ENCODE results near the gene FAM111A. TPM values are rescaled to one million over a fixed set of nuclear protein-coding genes. Genes with fewer than 3 reads are reported as not detected.

FAM111A gene
- total and polyA plus RNA-seq, 10 of the 15 experiments (the other 5 are each of a cell fraction or from before 2014, with no cell fraction given) = 26.6 to 95.0 (median 67.5) TPM

DNA sequence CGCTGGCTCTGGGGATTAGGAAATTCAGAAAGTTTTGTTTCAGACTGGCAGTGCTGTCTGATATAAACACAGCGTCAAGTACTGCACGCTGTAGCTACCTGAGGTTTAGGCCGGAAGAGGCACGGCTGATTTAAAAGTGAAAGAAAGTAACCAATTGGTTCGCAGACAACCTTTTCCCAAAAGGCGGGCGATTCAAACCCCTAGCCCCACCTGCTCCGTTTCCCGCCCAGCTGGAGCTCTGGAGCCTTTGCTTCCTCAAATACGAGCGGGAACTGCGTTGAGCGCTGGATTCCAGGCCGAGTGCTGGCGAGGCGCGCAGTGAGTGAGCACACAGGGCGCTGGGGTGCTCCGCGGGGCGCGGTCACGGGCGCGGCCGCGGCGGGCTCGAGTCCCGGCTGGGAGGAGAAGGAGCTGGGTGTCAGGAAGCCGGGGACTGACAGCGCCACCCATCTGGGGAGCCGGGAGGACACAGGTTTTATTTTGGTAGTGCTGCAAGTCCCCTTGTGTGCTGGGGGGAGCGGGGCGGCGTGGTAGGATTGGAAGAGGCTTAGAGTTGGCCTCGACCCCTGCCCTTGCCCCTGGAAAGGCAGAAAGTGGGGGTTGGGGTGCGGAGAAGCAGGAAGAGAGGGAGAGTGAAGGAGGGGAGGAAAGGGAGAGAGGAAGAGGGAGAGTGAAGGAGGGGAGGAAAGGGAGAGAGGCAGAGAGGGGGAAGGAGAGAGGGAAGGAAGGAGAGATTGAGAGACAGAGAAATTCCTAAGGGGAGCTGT, 2.1 kb downstream of the FAM111A start:
- FAIRE-seq (no peak), ATAC-seq (peak; percentile 71), DNase-seq (ENCODE audit: low read depth, low spot score) (peak; percentile 71)
- POLR2A ChIA-PET = interaction anchor here (0.7 to 2.4 kb wide), 10 partner anchors 8 to 53 kb away, joined by 3 to 20 read pairs (median 4); partner anchors contain the start of gene FAM111B
- H3K27ac ChIP-seq (ENCODE audit: control insufficient read depth, insufficient read depth) = peak overlapping the region; percentile 91
- RAD21 ChIA-PET (ENCODE audit: unreplicated experiment) = interaction anchor here (0.9 to 5.9 kb wide), 12 partner anchors 8 to 498 kb away, joined by 3 to 80 read pairs (median 4); partner anchors contain the start of genes DTX4 and FAM111B
- no TSS peak for BruUV-seq (replicated peaks)
- H2AFZ ChIP-seq (ENCODE audit: control insufficient read depth, low read depth, low read length) = peak overlapping the region; percentile 49
- SMC1A ChIA-PET (ENCODE audit: uncharacterized antibody, unreplicated experiment) = interaction anchor here (0.8 to 4.2 kb wide), 12 partner anchors 7 to 187 kb away, joined by 3 to 36 read pairs (median 5); partner anchors contain the start of gene DTX4
- peaks cover 24% of the 10 kb centered on the region; the same call in 1 of the 2 replicates for H3K4me1 ChIP-seq (ENCODE audit: control insufficient read depth, insufficient read depth, low read length)
- CTCF ChIA-PET = interaction anchor here (1.0 to 12.0 kb wide), 15 partner anchors 8 to 285 kb away, joined by 3 to 250 read pairs (median 5); partner anchors contain the start of genes DTX4 and MPEG1
- peaks cover 65% of the 10 kb centered on the region for H3K79me2 ChIP-seq (ENCODE audit: control insufficient read depth, insufficient read depth, low read length)
- peak overlapping the region; percentile 92 for H3K9ac ChIP-seq (ENCODE audit: control insufficient read depth, insufficient read depth, low read length)
- no peaks in the 10 kb centered on the region for H4K20me1 ChIP-seq (ENCODE audit: control insufficient read depth, insufficient read depth)
- H3K4me3 ChIP-seq = peak overlapping the region; percentile 83
- intact Hi-C loops (cut with micrococcal nuclease; ENCODE audit: unreplicated experiment) (loop anchor here (1.0 to 2.0 kb wide), 3 partner anchors 8 to 62 kb away; no protein-coding TSS in a partner anchor), in situ Hi-C loops (cut with MboI) (loop anchor here (5.0 kb wide), 3 partner anchors 37 to 567 kb away; partner anchors contain the start of genes FAM111B, LPXN and ZFP91)
- under 1% methylated on average over 36 of the region's 39 CpGs for WGBS (ENCODE audit: insufficient coverage, insufficient replicate concordance, low lambda C conversion rate, missing lambda C conversion rate)
- no peaks in the 10 kb centered on the region for H3K27me3 ChIP-seq (replicated peaks in 1 of 2; ENCODE audit: control insufficient read depth in 2 of 2, insufficient read depth in 2 of 2, low read length in 1 of 2)
- peaks cover 0 to 4% of the 10 kb centered on the region in 2 experiments; a peak in 2 of 4 replicates for H3K36me3 ChIP-seq (ENCODE audit: control insufficient read depth in 2 of 2, insufficient read depth in 2 of 2, low read length in 1 of 2)
- H3K9me3 ChIP-seq (replicated peaks; ENCODE audit: control insufficient read depth, insufficient read depth, low read length) = no peaks in the 10 kb centered on the region
- peak overlapping the region; percentile 67 for H3K4me2 ChIP-seq (ENCODE audit: control insufficient read depth, insufficient read depth)
- no peak for TF ChIP-seq ZNF384 (IDR thresholded peaks at IDR 0.05; ENCODE audit: borderline replicate concordance, low read depth, low read length)
- TF ChIP-seq CHD1 (IDR thresholded peaks at IDR 0.05; ENCODE audit: low read depth, low read length) = 0 out of 2 replicates have a peak, but pooled peaks have one; percentile 37
- TF ChIP-seq POU2F2 (IDR thresholded peaks at IDR 0.05; ENCODE audit: borderline replicate concordance, low read depth, low read length) = peak; percentile 8; the same call in 1 of the 3 replicates
- 0 out of 2 replicates have a peak, but pooled peaks have one; percentile 61 for TF ChIP-seq NFIC (IDR thresholded peaks at IDR 0.05; ENCODE audit: low read depth, low read length)
- TF ChIP-seq, protein P1, sequence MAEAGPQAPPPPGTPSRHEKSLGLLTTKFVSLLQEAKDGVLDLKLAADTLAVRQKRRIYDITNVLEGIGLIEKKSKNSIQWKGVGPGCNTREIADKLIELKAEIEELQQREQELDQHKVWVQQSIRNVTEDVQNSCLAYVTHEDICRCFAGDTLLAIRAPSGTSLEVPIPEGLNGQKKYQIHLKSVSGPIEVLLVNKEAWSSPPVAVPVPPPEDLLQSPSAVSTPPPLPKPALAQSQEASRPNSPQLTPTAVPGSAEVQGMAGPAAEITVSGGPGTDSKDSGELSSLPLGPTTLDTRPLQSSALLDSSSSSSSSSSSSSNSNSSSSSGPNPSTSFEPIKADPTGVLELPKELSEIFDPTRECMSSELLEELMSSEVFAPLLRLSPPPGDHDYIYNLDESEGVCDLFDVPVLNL (IDR thresholded peaks at IDR 0.05; ENCODE audit: low read depth, low read length) = peak; percentile 94
- peak; percentile 69 for TF ChIP-seq HDGF (IDR thresholded peaks at IDR 0.05)
- no peak for TF ChIP-seq ZBED1 (IDR thresholded peaks at IDR 0.05; ENCODE audit: borderline replicate concordance)
- 0 out of 2 replicates have a peak, but pooled peaks have one; percentile 30 for TF ChIP-seq CREB1 (IDR thresholded peaks at IDR 0.05; ENCODE audit: low read depth)
- peak; percentile 49; the same call in 1 of the 2 replicates for TF ChIP-seq MLLT1 (IDR thresholded peaks at IDR 0.05)
- no peak for TF ChIP-seq ATF3 (IDR thresholded peaks at IDR 0.05; ENCODE audit: borderline replicate concordance, extremely low read depth, low read depth, low read length)
- no peak for TF ChIP-seq JUNB (IDR thresholded peaks at IDR 0.05)
- peak; percentile 73 for TF ChIP-seq EED (IDR thresholded peaks at IDR 0.05; ENCODE audit: low read depth)
- TF ChIP-seq CEBPB (IDR thresholded peaks at IDR 0.05; ENCODE audit: borderline replicate concordance in 1 of 2, low read depth in 2 of 2, low read length in 2 of 2) = no peak
- peak; percentile 36; the same call in 1 of the 2 replicates for TF ChIP-seq ZNF207 (IDR thresholded peaks at IDR 0.05; ENCODE audit: borderline replicate concordance)
- TF ChIP-seq, protein P2, sequence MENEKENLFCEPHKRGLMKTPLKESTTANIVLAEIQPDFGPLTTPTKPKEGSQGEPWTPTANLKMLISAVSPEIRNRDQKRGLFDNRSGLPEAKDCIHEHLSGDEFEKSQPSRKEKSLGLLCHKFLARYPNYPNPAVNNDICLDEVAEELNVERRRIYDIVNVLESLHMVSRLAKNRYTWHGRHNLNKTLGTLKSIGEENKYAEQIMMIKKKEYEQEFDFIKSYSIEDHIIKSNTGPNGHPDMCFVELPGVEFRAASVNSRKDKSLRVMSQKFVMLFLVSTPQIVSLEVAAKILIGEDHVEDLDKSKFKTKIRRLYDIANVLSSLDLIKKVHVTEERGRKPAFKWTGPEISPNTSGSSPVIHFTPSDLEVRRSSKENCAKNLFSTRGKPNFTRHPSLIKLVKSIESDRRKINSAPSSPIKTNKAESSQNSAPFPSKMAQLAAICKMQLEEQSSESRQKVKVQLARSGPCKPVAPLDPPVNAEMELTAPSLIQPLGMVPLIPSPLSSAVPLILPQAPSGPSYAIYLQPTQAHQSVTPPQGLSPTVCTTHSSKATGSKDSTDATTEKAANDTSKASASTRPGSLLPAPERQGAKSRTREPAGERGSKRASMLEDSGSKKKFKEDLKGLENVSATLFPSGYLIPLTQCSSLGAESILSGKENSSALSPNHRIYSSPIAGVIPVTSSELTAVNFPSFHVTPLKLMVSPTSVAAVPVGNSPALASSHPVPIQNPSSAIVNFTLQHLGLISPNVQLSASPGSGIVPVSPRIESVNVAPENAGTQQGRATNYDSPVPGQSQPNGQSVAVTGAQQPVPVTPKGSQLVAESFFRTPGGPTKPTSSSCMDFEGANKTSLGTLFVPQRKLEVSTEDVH (IDR thresholded peaks at IDR 0.05; ENCODE audit: low read depth, partially characterized antibody) = peak; percentile 34
- TF ChIP-seq RB1 (IDR thresholded peaks at IDR 0.05; ENCODE audit: borderline replicate concordance) = peak; percentile 100
- TF ChIP-seq TCF12 (IDR thresholded peaks at IDR 0.05; ENCODE audit: low read depth, low read length) = 0 out of 2 replicates have a peak, but pooled peaks have one; percentile 64

Measured in GM12878 (cell line).